PC-9 (cell line): ENCODE data around the gene IREB2.

Experiments used
- EZH2 ChIP-seq: fragments of 200-600 bp; sonication (generic); IDR thresholded peaks from 2 replicates; pipeline ENCODE4 v1.8.0; 2017; ENCODE audit warnings: antibody characterized with exemption, low read depth
- TF ChIP-seq, protein P1 (sequence below): fragments of 200-600 bp; sonication (generic); conservative IDR thresholded peaks from 2 replicates; pipeline ENCODE4 v1.6.1; 2017; ENCODE audit warnings: mixed run types, antibody characterized with exemption, mild to moderate bottlenecking, moderate library complexity

DNA sequence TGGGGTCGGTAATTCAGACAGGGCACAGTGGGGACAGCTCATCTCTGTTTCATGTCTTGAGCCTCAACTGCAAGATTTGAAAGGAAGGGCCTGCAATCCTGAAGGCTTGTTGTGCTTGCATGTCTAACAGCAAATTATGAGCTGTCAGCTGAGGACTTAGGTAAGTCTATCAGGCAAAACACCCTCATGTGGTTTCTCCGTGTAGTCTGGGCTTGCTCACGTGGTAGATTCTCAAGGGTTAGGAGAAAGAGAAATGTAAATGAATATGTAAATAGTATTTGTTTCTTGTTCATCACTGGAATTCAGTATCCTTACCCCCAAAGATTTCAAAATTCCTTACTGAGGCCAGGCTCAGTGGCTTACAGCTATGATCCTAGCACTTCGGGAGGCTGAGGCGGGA is 39.3 kb downstream of the IREB2 start:
- TF ChIP-seq, protein P1, sequence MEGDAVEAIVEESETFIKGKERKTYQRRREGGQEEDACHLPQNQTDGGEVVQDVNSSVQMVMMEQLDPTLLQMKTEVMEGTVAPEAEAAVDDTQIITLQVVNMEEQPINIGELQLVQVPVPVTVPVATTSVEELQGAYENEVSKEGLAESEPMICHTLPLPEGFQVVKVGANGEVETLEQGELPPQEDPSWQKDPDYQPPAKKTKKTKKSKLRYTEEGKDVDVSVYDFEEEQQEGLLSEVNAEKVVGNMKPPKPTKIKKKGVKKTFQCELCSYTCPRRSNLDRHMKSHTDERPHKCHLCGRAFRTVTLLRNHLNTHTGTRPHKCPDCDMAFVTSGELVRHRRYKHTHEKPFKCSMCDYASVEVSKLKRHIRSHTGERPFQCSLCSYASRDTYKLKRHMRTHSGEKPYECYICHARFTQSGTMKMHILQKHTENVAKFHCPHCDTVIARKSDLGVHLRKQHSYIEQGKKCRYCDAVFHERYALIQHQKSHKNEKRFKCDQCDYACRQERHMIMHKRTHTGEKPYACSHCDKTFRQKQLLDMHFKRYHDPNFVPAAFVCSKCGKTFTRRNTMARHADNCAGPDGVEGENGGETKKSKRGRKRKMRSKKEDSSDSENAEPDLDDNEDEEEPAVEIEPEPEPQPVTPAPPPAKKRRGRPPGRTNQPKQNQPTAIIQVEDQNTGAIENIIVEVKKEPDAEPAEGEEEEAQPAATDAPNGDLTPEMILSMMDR: no peak
- no peak for TF ChIP-seq EZH2
